Measurements from ENCODE around the gene PEDS1. TPM values are rescaled to one million over a fixed set of nuclear protein-coding genes. Genes with fewer than 3 reads are reported as not detected.

Gene PEDS1
- total RNA-seq, 1 donor from 2014 or later, result 27.8 TPM

DNA sequence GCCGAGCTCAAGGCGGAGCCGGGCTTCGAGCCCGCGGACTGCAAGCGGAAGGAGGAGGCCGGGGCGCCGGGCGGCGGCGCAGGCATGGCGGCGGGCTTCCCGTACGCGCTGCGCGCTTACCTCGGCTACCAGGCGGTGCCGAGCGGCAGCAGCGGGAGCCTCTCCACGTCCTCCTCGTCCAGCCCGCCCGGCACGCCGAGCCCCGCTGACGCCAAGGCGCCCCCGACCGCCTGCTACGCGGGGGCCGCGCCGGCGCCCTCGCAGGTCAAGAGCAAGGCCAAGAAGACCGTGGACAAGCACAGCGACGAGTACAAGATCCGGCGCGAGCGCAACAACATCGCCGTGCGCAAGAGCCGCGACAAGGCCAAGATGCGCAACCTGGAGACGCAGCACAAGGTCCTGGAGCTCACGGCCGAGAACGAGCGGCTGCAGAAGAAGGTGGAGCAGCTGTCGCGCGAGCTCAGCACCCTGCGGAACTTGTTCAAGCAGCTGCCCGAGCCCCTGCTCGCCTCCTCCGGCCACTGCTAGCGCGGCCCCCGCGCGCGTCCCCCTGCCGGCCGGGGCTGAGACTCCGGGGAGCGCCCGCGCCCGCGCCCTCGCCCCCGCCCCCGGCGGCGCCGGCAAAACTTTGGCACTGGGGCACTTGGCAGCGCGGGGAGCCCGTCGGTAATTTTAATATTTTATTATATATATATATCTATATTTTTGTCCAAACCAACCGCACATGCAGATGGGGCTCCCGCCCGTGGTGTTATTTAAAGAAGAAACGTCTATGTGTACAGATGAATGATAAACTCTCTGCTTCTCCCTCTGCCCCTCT is 38.2 kb upstream of the PEDS1 start:
- H3K27me3 ChIP-seq (ENCODE audit: low read depth), result no peaks in the 10 kb centered on the region
- H3K4me1 ChIP-seq, result peaks cover 44% of the 10 kb centered on the region
- intact Hi-C loops (cut with DNase I), result no loop called here
- TF ChIP-seq, protein P1, sequence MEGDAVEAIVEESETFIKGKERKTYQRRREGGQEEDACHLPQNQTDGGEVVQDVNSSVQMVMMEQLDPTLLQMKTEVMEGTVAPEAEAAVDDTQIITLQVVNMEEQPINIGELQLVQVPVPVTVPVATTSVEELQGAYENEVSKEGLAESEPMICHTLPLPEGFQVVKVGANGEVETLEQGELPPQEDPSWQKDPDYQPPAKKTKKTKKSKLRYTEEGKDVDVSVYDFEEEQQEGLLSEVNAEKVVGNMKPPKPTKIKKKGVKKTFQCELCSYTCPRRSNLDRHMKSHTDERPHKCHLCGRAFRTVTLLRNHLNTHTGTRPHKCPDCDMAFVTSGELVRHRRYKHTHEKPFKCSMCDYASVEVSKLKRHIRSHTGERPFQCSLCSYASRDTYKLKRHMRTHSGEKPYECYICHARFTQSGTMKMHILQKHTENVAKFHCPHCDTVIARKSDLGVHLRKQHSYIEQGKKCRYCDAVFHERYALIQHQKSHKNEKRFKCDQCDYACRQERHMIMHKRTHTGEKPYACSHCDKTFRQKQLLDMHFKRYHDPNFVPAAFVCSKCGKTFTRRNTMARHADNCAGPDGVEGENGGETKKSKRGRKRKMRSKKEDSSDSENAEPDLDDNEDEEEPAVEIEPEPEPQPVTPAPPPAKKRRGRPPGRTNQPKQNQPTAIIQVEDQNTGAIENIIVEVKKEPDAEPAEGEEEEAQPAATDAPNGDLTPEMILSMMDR (IDR thresholded peaks at IDR 0.05), result peak; percentile 47
- peak; percentile 78 for DNase-seq
- no peaks in the 10 kb centered on the region for H3K9me3 ChIP-seq
- peak; percentile 2 to 10 for ATAC-seq
- H3K4me3 ChIP-seq, result peak overlapping the region; percentile 90
- peak overlapping the region; percentile 100 for H3K27ac ChIP-seq
- peaks cover 27% of the 10 kb centered on the region for H3K36me3 ChIP-seq

DNA sequence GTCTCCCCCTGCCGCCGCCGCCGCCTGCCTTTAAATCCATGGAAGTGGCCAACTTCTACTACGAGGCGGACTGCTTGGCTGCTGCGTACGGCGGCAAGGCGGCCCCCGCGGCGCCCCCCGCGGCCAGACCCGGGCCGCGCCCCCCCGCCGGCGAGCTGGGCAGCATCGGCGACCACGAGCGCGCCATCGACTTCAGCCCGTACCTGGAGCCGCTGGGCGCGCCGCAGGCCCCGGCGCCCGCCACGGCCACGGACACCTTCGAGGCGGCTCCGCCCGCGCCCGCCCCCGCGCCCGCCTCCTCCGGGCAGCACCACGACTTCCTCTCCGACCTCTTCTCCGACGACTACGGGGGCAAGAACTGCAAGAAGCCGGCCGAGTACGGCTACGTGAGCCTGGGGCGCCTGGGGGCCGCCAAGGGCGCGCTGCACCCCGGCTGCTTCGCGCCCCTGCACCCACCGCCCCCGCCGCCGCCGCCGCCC is 37.6 kb upstream of the PEDS1 start:
- peak overlapping the region; percentile 90 for H3K4me3 ChIP-seq
- H3K27ac ChIP-seq, result peak overlapping the region; percentile 100
- intact Hi-C loops (cut with DNase I), result no loop called here
- peaks cover 27% of the 10 kb centered on the region for H3K36me3 ChIP-seq
- no peaks in the 10 kb centered on the region for H3K9me3 ChIP-seq
- ATAC-seq (peak; percentile 6 to 9), DNase-seq (peak; percentile 86)
- TF ChIP-seq, protein P1 (IDR thresholded peaks at IDR 0.05), result no peak
- peaks cover 49% of the 10 kb centered on the region for H3K4me1 ChIP-seq
- H3K27me3 ChIP-seq (ENCODE audit: low read depth), result no peaks in the 10 kb centered on the region

DNA sequence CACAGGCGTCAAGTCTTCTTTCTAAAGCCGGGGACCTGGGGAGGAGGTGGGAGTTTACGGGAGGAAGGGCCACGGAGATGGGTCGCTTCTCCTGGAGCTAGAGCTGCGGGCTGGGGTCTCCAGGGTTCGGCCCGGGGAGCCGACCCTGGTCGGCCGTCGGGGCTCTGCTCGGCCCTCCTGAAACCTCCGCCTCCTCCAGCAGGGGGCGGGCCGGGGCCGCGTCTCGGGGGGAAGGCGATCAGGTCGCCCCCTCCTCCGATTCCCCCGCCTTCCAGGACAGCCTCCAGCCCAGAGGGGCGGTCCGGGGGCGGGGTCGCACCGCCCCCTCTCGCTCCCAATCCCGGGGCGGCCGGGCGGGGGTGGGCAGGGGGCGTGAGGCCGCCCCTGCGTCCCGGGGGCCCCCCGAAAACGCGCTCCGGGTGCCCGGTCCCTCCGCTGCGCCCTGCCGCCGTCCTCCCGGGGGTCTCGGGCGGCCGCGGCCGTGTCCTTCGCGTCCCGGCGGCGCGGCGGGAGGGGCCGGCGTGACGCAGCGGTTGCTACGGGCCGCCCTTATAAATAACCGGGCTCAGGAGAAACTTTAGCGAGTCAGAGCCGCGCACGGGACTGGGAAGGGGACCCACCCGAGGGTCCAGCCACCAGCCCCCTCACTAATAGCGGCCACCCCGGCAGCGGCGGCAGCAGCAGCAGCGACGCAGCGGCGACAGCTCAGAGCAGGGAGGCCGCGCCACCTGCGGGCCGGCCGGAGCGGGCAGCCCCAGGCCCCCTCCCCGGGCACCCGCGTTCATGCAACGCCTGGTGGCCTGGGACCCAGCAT is 36.9 kb upstream of the PEDS1 start, which contains the start of gene CEBPB:
Gene CEBPB (plus strand): TSS at position 580 of the 814 bp plus-strand sequence. CDS start 204 bp downstream, at position 784.
- Histone ChIP-seq H3K9me3 (no peaks in the 10 kb centered on the region), H3K4me3 (peak within 1 kb of the TSS; percentile 90), H3K27me3 (ENCODE audit: low read depth) (no peaks in the 10 kb centered on the region), H3K27ac (peak within 1 kb of the TSS; percentile 100), H3K4me1 (peaks cover 45% of the 10 kb centered on the region), H3K36me3 (peaks cover 27% of the 10 kb centered on the region)
- ATAC-seq (peak; percentile 73 to 88), DNase-seq (peak; percentile 94)
- TF ChIP-seq, protein P1 (IDR thresholded peaks at IDR 0.05), result peak; percentile 63
- intact Hi-C loops (cut with DNase I), result no loop called here

DNA sequence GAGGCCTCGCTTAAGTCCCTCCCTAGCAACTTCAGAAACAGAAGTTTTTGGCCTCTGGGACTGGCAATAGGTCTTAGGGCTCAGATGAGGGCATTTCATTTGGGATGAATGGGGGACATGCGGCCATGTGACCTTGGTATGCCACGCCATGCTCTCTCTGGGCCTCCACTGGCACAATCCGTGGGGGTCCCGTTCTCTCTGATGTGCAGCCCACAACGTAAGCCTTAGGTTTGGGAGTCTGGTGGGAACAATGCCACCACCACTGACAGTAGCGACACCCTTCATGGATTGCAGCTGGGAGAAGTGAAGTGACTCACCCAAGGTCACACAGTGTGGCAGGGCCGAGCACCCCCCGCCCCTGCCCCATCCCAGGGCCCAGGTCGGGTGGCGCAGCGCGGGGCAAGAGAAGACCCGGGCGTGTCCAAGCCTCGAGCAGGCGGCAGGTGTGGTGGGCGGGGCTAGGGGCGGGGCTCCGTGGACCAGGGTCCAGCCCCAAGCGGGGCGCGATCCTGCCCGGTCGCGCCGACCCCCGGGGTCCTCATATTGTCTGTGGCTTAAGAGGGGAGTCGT is 36.2 kb upstream of the PEDS1 start:
- Histone ChIP-seq H3K9me3 (no peaks in the 10 kb centered on the region), H3K36me3 (peaks cover 22% of the 10 kb centered on the region), H3K4me1 (peaks cover 38% of the 10 kb centered on the region), H3K27me3 (ENCODE audit: low read depth) (no peaks in the 10 kb centered on the region), H3K27ac (peak overlapping the region; percentile 100), H3K4me3 (peak overlapping the region; percentile 90)
- TF ChIP-seq, protein P1 (IDR thresholded peaks at IDR 0.05), result no peak
- DNase-seq (peak; percentile 85), ATAC-seq (peak; percentile 26 to 31)
- intact Hi-C loops (cut with DNase I), result loop anchor here (5.0 kb wide), 1 partner anchor 273 kb away; no protein-coding TSS in a partner anchor
